GM12891 (cell line): ENCODE measurements around the gene GRM7.

Source experiments
- POLR2A ChIP-seq: IDR thresholded peaks from 2 replicates; pipeline ENCODE4 v1.6.1; 2011; ENCODE audit warnings: low read depth, low read length, control low read depth
- POLR2AphosphoS5 ChIP-seq: IDR thresholded peaks from 2 replicates; pipeline ENCODE4 v1.6.1; 2011; ENCODE audit warnings: low read depth, low read length, control low read depth
- SPI1 ChIP-seq: IDR thresholded peaks from 2 replicates; pipeline ENCODE4 v1.6.1; 2011; ENCODE audit warnings: low read depth, low read length, control low read depth
- TAF1 ChIP-seq: IDR thresholded peaks from 2 replicates; pipeline ENCODE4 v1.6.1; 2011; ENCODE audit warnings: low read depth, low read length, control low read depth

DNA sequence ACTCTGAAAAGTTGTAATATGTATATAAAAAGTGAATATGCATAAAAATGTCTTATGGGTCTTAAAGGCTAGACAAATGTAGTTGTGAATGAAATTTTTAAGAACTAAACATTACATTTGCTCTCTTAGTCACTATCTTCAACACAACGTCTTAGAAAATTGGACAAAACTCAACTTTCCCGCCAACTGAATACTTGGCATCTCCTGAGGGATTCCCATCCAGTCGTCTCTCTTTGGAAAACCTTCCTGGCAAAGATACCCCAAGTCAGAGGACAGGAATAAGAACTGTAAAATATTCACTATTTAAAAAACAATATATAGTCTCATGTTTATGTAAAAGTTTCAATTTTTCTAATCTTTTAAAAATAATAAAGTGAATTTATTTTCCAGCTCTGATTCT lies 354.8 kb downstream of the GRM7 start:
- TF ChIP-seq POLR2A (no peak), POLR2AphosphoS5 (no peak), TAF1 (no peak), SPI1 (no peak)
